Lung (tissue), 12 donors: ENCODE results near the gene GPR183. TPM values are rescaled to one million over a fixed set of nuclear protein-coding genes. Genes with fewer than 3 reads are reported as not detected.

Experiments
- ATAC-seq: fragments of 200-7000 bp; cut with Tn5 transposase; one replicate; pipeline ENCODE4 v1.9.1; 2020; ENCODE audit warnings: moderate number of reproducible peaks; ENCODE audit not compliant: insufficient read depth, low FRiP score
- DNase-seq, 3 donors: peaks; one replicate each; pipeline ENCODE4 v3.0.0-alpha.2; 2013 to 2017
- H3K27ac ChIP-seq, 2 donors: one replicate each; pipeline ENCODE4 v1.5.1; 2013; ENCODE audit warnings: mild to moderate bottlenecking in 2 of 2, moderate library complexity in 2 of 2, control low read depth in 1 of 2, inconsistent platforms in 1 of 2, low read depth in 1 of 2, low read length in 1 of 2
- H3K27me3 ChIP-seq, 3 donors: one replicate each; pipeline ENCODE4 v1.5.1; 2013; ENCODE audit warnings: low read length in 2 of 3; ENCODE audit not compliant: control insufficient read depth in 3 of 3, insufficient read depth in 3 of 3
- H3K36me3 ChIP-seq, 4 donors: one replicate each; pipeline ENCODE4 v1.5.1; 2013; ENCODE audit warnings: low read length in 4 of 4, mild to moderate bottlenecking in 1 of 4, moderate library complexity in 1 of 4; ENCODE audit not compliant: control insufficient read depth in 4 of 4, insufficient read depth in 4 of 4
- H3K4me1 ChIP-seq, 5 donors: one replicate each; pipeline ENCODE4 v1.5.1; 2013; ENCODE audit warnings: low read length in 5 of 5, mild to moderate bottlenecking in 2 of 5, moderate library complexity in 1 of 5; ENCODE audit not compliant: control insufficient read depth in 5 of 5, insufficient read depth in 5 of 5
- H3K4me3 ChIP-seq: one replicate; pipeline ENCODE4 v1.5.1; 2013; ENCODE audit warnings: mild to moderate bottlenecking, control low read depth, moderate library complexity
- H3K9ac ChIP-seq, 2 donors: one replicate each; pipeline ENCODE4 v1.5.1; 2013; ENCODE audit warnings: low read length in 2 of 2, control low read depth in 1 of 2; ENCODE audit not compliant: insufficient read depth in 1 of 2
- H3K9me3 ChIP-seq, 4 donors: one replicate each; pipeline ENCODE4 v1.5.1; 2013; ENCODE audit warnings: low read length in 3 of 4, mild to moderate bottlenecking in 1 of 4, moderate library complexity in 1 of 4; ENCODE audit not compliant: control insufficient read depth in 4 of 4, insufficient read depth in 3 of 4
- WGBS, 2 donors: extraction: QIAGEN DNeasy Blood & Tissue Kit; methylation state at CpG; one replicate each; pipeline ENCODE4 v1.1.7; 2013; 5-methylcytosine and 5-hydroxymethylcytosine counted together
- polyA plus RNA-seq, 2 donors: library from polyadenylated mRNA; stranded (reverse); fragments of 200-250 nt; gene quantifications; one replicate each; pipeline ENCODE4 v1.2.1, GENCODE V29; 2013
- total RNA-seq, 2 donors: library from RNA; depleted of rRNA in 1 of 2; stranded (reverse); fragments of >200 nt in 1 of 2; gene quantifications; one replicate each; pipeline ENCODE4 v1.2.1, GENCODE V29; 2014 to 2021
- TF ChIP-seq, protein P1 (sequence below): IDR thresholded peaks from 2 replicates; pipeline ENCODE4 v1.5.1; 2012; ENCODE audit warnings: mild to moderate bottlenecking; ENCODE audit errors: control extremely low read depth, extremely low read depth
- donor health status: control.
- donor health status: control.
- donor health status: Bipolar disorder and iron deficiency.
- donor health status: healthy.
- donor health status: DM: yes; HTN: yes; CAD: no.

The GPR183 gene
- total and polyA plus RNA-seq, 4 donors, result 6.3 to 38.3 (median 16.0) TPM

DNA sequence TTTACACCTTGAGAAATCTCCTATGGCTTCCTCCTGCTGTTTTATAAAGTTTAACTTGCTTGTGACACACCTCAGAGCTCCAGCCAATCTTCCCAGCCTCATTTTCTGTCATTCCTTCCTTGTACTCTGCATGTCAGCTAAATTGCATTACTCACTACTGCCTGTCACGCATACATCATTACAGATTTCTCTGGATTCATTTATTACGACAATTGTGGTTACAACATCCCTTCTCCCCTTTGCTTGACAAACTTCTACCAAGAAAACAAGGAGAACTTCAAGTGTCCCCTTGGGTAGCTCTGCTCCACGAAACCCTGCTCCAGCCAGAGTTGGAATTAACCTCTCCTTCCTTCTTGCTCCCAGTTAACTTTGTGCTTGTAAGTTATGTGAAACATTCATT is 27.0 kb downstream of the GPR183 start:
- 31 to 54% methylated on average over 3 of the region's 3 CpGs for WGBS, 2 donors
- no peak overlapping the region for H3K27ac ChIP-seq
- TF ChIP-seq, protein P1, sequence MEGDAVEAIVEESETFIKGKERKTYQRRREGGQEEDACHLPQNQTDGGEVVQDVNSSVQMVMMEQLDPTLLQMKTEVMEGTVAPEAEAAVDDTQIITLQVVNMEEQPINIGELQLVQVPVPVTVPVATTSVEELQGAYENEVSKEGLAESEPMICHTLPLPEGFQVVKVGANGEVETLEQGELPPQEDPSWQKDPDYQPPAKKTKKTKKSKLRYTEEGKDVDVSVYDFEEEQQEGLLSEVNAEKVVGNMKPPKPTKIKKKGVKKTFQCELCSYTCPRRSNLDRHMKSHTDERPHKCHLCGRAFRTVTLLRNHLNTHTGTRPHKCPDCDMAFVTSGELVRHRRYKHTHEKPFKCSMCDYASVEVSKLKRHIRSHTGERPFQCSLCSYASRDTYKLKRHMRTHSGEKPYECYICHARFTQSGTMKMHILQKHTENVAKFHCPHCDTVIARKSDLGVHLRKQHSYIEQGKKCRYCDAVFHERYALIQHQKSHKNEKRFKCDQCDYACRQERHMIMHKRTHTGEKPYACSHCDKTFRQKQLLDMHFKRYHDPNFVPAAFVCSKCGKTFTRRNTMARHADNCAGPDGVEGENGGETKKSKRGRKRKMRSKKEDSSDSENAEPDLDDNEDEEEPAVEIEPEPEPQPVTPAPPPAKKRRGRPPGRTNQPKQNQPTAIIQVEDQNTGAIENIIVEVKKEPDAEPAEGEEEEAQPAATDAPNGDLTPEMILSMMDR, result no peak
- H3K4me3 ChIP-seq, result no peak overlapping the region
- peaks cover 0 to 4% (median 1%) of the 10 kb centered on the region in 4 donors for H3K36me3 ChIP-seq
- no peaks in the 10 kb centered on the region for H3K9me3 ChIP-seq
- H3K27me3 ChIP-seq, result no peaks in the 10 kb centered on the region
- no peak overlapping the region for H3K9ac ChIP-seq
- ATAC-seq (no peak), DNase-seq (no peak)
- peaks cover 2 to 26% (median 4%) of the 10 kb centered on the region in 5 donors for H3K4me1 ChIP-seq

DNA sequence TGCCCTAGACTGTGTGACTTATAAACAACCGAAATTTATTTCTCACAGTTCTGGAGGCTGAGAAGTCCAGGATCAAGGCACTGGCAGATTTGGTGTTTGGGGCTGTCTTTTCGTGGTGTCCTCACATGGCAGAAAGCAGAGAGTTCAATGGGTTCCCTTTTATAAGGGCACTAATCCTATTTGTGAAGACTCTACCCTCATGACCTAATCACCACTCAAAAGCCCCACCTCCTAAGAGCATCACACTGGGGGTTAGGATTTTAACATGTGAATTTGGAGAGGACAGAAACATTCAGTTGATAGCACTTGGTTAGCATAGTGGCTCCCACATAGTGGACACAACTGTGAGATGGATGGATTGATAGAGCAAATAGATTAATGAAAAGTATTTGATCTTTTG is 27.6 kb downstream of the GPR183 start:
- DNase-seq (no peak), ATAC-seq (no peak)
- H3K9me3 ChIP-seq, result no peaks in the 10 kb centered on the region
- H3K9ac ChIP-seq, result no peak overlapping the region
- H3K36me3 ChIP-seq, result peaks cover 0 to 4% (median 2%) of the 10 kb centered on the region in 4 donors
- H3K27me3 ChIP-seq, result no peaks in the 10 kb centered on the region
- no peak overlapping the region for H3K27ac ChIP-seq
- WGBS, 2 donors, result 91 to 94% methylated on average over 2 of the region's 2 CpGs
- peaks cover 2 to 26% (median 8%) of the 10 kb centered on the region in 5 donors for H3K4me1 ChIP-seq
- TF ChIP-seq, protein P1, result no peak
- no peak overlapping the region for H3K4me3 ChIP-seq

DNA sequence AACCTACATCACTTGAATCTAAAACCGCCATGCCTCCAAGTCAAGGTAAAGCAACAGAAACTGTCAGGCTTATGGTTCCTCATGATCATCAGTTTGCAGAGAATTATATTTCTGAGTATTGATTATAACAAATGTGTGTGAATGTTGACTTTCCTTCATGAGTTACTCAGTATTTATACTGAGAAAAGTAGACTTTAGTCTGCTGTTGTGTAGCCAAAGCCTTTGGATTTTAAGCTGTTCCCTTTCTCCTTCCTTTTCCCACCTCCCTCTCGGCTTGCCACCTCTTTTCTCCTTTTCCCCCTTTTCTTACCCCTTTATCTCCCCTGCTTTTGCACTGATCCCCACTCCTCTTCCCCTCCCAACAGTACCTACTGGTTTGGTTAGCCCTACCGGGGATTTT is 28.4 kb downstream of the GPR183 start:
- ATAC-seq (no peak), DNase-seq (no peak)
- WGBS, 2 donors, result 81 to 90% methylated on average over 3 of the region's 3 CpGs
- Histone ChIP-seq H3K27ac (no peak overlapping the region), H3K36me3 (peaks cover 0 to 4% (median 2%) of the 10 kb centered on the region in 4 donors), H3K9me3 (no peaks in the 10 kb centered on the region), H3K4me1 (peaks cover 2 to 19% (median 8%) of the 10 kb centered on the region in 5 donors), H3K9ac (no peak overlapping the region), H3K4me3 (no peak overlapping the region), H3K27me3 (no peaks in the 10 kb centered on the region)
- TF ChIP-seq, protein P1, result no peak

DNA sequence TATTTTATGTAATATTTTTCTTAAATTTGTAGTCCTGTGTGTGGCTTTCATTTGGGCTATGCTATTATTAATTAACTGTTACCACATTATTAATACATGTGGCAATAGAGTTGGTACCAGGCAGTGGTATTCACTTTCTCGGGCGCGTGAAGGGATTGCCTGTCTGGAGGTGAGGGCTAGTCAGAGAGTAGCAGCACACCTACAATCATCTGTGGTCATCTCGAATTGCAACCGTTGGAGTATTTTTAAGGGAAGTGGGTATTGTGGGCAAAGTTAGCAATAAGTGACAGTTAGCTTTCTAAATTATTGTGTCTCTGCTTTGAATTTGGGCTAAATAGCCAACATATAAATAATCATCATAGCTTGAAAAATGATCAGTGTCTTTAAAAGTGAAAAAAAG is 29.0 kb downstream of the GPR183 start:
- Histone ChIP-seq H3K4me1 (peaks cover 2 to 16% (median 8%) of the 10 kb centered on the region in 5 donors), H3K4me3 (no peak overlapping the region), H3K9me3 (no peaks in the 10 kb centered on the region), H3K9ac (no peak overlapping the region), H3K36me3 (peaks cover 0 to 4% (median 2%) of the 10 kb centered on the region in 4 donors), H3K27ac (no peak overlapping the region), H3K27me3 (no peaks in the 10 kb centered on the region)
- WGBS, 2 donors, result 45 to 64% methylated on average over 5 of the region's 5 CpGs
- no peak for ATAC-seq
- TF ChIP-seq, protein P1, result no peak
- no peak for DNase-seq
